Measurements from ENCODE around the gene TMEM232. TPM values are rescaled to one million over a fixed set of nuclear protein-coding genes. Genes with fewer than 3 reads are reported as not detected.

The TMEM232 gene
- total RNA-seq, 1 experiment from 2014 or later = 1.3 TPM

DNA sequence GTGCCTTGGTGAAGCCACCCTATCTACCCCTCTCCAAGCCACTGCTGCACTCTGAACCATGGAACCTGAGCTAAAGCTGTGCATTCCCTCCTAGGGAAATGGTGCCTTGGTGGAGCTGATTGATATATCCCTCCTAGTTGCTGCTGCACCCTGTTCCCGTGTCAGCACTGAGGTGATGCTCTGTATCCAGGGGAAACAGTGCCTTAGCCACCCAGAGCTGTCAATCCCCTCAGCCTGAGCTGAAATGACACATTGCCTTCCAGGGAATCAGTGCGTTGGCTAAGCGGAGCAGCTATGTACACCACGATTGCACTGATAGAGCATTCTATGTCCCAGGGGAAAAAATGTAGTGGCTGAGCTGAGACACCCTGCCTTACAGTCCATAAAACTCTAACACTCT, 257.0 kb downstream of the TMEM232 start (continued):
- TF ChIP-seq, protein P1, sequence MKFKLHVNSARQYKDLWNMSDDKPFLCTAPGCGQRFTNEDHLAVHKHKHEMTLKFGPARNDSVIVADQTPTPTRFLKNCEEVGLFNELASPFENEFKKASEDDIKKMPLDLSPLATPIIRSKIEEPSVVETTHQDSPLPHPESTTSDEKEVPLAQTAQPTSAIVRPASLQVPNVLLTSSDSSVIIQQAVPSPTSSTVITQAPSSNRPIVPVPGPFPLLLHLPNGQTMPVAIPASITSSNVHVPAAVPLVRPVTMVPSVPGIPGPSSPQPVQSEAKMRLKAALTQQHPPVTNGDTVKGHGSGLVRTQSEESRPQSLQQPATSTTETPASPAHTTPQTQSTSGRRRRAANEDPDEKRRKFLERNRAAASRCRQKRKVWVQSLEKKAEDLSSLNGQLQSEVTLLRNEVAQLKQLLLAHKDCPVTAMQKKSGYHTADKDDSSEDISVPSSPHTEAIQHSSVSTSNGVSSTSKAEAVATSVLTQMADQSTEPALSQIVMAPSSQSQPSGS (CRISPR knock-in tag; IDR thresholded peaks at IDR 0.05; ENCODE audit: borderline replicate concordance, low read depth) = no peak
- TF ChIP-seq CREB1 (CRISPR knock-in tag; IDR thresholded peaks at IDR 0.05) = no peak
- TF ChIP-seq ZNF219 (CRISPR knock-in tag; IDR thresholded peaks at IDR 0.05; ENCODE audit: borderline replicate concordance) = no peak

DNA sequence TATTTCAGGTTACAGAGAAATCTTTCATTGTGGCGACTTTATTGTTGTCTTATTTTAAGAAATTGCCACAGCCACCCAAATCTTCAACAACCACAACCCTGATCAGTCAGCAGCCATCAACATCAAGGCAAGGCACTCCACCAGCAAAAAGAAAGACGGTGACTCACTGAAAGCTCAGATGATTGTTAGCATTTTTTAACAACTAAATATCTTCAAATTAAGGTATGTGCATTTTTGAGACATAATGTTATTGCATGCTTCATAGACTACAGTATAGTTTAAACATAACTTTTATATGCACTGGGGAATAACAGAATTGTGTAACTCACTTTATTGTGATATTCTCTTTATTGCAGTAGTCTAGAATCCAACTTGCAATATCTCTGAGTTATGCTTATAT, 263.4 kb downstream of the TMEM232 start:
- Mint-ChIP-seq H3K4me1 (peaks cover 2% of the 10 kb centered on the region; the same call in 1 of the 2 replicates), H3K9me3 (no peaks in the 10 kb centered on the region), H3K27me3 (ENCODE audit: low read depth) (no peaks in the 10 kb centered on the region), H3K4me3 (no peak overlapping the region), H3K36me3 (no peaks in the 10 kb centered on the region), H3K27ac (no peak overlapping the region)
- DNase-seq (ENCODE audit: low spot score) (no peak), ATAC-seq (no peak)
- TF ChIP-seq, protein P2, sequence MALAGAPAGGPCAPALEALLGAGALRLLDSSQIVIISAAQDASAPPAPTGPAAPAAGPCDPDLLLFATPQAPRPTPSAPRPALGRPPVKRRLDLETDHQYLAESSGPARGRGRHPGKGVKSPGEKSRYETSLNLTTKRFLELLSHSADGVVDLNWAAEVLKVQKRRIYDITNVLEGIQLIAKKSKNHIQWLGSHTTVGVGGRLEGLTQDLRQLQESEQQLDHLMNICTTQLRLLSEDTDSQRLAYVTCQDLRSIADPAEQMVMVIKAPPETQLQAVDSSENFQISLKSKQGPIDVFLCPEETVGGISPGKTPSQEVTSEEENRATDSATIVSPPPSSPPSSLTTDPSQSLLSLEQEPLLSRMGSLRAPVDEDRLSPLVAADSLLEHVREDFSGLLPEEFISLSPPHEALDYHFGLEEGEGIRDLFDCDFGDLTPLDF (CRISPR knock-in tag; IDR thresholded peaks at IDR 0.05) = no peak
- CTCF ChIA-PET = no interaction called here
- POLR2A ChIA-PET = no interaction called here

DNA sequence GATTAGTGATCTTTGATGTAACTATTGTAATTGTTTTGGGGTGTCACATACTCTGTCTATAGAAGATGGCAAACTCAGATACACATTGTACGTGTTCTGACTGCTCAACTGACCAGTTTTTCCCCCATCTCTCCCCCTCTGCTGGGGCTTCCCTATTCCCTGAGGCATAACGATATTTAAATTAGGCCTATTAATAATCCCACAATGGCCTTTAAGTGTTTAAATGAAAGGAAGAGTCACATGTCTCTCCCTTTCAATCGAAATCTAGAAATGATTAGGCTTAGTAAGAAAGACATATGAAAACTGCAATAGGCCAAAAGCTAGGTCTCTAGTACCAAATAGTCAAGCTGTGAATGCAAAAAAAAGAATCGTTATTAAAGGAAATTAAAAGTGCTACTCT, 265.6 kb downstream of the TMEM232 start:
- no peaks in the 10 kb centered on the region for H3K36me3 Mint-ChIP-seq
- H3K27me3 Mint-ChIP-seq (ENCODE audit: low read depth) = no peaks in the 10 kb centered on the region
- CTCF ChIA-PET = no interaction called here
- H3K4me1 Mint-ChIP-seq = peaks cover 3% of the 10 kb centered on the region; the same call in 1 of the 2 replicates
- ATAC-seq (no peak), DNase-seq (ENCODE audit: low spot score) (no peak)
- no peak overlapping the region for H3K27ac Mint-ChIP-seq
- no peaks in the 10 kb centered on the region for H3K9me3 Mint-ChIP-seq
- POLR2A ChIA-PET = no interaction called here
- no peak overlapping the region for H3K4me3 Mint-ChIP-seq
- TF ChIP-seq TCF7 (CRISPR knock-in tag; IDR thresholded peaks at IDR 0.05; ENCODE audit: low read depth) = no peak
- TF ChIP-seq, protein P3, sequence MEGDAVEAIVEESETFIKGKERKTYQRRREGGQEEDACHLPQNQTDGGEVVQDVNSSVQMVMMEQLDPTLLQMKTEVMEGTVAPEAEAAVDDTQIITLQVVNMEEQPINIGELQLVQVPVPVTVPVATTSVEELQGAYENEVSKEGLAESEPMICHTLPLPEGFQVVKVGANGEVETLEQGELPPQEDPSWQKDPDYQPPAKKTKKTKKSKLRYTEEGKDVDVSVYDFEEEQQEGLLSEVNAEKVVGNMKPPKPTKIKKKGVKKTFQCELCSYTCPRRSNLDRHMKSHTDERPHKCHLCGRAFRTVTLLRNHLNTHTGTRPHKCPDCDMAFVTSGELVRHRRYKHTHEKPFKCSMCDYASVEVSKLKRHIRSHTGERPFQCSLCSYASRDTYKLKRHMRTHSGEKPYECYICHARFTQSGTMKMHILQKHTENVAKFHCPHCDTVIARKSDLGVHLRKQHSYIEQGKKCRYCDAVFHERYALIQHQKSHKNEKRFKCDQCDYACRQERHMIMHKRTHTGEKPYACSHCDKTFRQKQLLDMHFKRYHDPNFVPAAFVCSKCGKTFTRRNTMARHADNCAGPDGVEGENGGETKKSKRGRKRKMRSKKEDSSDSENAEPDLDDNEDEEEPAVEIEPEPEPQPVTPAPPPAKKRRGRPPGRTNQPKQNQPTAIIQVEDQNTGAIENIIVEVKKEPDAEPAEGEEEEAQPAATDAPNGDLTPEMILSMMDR (IDR thresholded peaks at IDR 0.05) = no peak
- TF ChIP-seq ATF1 (CRISPR knock-in tag; IDR thresholded peaks at IDR 0.05) = no peak
- TF ChIP-seq, protein P4, sequence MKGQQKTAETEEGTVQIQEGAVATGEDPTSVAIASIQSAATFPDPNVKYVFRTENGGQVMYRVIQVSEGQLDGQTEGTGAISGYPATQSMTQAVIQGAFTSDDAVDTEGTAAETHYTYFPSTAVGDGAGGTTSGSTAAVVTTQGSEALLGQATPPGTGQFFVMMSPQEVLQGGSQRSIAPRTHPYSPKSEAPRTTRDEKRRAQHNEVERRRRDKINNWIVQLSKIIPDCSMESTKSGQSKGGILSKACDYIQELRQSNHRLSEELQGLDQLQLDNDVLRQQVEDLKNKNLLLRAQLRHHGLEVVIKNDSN (CRISPR knock-in tag; IDR thresholded peaks at IDR 0.05) = no peak
- TF ChIP-seq, protein P5, sequence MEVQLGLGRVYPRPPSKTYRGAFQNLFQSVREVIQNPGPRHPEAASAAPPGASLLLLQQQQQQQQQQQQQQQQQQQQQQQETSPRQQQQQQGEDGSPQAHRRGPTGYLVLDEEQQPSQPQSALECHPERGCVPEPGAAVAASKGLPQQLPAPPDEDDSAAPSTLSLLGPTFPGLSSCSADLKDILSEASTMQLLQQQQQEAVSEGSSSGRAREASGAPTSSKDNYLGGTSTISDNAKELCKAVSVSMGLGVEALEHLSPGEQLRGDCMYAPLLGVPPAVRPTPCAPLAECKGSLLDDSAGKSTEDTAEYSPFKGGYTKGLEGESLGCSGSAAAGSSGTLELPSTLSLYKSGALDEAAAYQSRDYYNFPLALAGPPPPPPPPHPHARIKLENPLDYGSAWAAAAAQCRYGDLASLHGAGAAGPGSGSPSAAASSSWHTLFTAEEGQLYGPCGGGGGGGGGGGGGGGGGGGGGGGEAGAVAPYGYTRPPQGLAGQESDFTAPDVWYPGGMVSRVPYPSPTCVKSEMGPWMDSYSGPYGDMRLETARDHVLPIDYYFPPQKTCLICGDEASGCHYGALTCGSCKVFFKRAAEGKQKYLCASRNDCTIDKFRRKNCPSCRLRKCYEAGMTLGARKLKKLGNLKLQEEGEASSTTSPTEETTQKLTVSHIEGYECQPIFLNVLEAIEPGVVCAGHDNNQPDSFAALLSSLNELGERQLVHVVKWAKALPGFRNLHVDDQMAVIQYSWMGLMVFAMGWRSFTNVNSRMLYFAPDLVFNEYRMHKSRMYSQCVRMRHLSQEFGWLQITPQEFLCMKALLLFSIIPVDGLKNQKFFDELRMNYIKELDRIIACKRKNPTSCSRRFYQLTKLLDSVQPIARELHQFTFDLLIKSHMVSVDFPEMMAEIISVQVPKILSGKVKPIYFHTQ (CRISPR knock-in tag; IDR thresholded peaks at IDR 0.05) = no peak
- TF ChIP-seq, protein P6, sequence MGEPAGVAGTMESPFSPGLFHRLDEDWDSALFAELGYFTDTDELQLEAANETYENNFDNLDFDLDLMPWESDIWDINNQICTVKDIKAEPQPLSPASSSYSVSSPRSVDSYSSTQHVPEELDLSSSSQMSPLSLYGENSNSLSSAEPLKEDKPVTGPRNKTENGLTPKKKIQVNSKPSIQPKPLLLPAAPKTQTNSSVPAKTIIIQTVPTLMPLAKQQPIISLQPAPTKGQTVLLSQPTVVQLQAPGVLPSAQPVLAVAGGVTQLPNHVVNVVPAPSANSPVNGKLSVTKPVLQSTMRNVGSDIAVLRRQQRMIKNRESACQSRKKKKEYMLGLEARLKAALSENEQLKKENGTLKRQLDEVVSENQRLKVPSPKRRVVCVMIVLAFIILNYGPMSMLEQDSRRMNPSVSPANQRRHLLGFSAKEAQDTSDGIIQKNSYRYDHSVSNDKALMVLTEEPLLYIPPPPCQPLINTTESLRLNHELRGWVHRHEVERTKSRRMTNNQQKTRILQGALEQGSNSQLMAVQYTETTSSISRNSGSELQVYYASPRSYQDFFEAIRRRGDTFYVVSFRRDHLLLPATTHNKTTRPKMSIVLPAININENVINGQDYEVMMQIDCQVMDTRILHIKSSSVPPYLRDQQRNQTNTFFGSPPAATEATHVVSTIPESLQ (CRISPR knock-in tag; IDR thresholded peaks at IDR 0.05) = no peak

Data from WTC11 (cell line).